ENCODE results near the gene MTHFR. TPM values are rescaled to one million over a fixed set of nuclear protein-coding genes. Genes with fewer than 3 reads are reported as not detected.

The MTHFR gene
- polyA plus RNA-seq, 1 of the 3 experiments (the other 2 are of a cell fraction): 5.3 TPM

GRCh38 chr1:11790101-11790879 is 15.5 kb downstream of the MTHFR start:
- Histone ChIP-seq H3F3A (replicated peaks; ENCODE audit: insufficient read depth) (peaks cover 4% of the 10 kb centered on the region), H3K4me3 (ENCODE audit: low read depth in 2 of 2, low read length in 1 of 2) (no peak overlapping the region), H3K4me2 (no peak overlapping the region), H3K27me3 (ENCODE audit: insufficient read depth) (no peaks in the 10 kb centered on the region), H4K20me1 (ENCODE audit: insufficient read depth) (no peaks in the 10 kb centered on the region), H3K9me3 (no peaks in the 10 kb centered on the region), H3K4me1 (ENCODE audit: control insufficient read depth in 1 of 2, insufficient read depth in 2 of 2, low read depth in 1 of 2, low read length in 1 of 2) (peaks cover 0 to 8% of the 10 kb centered on the region in 2 experiments; a peak in 1 of 4 replicates), H3K36me3 (replicated peaks in 1 of 2; ENCODE audit: control insufficient read depth in 1 of 2, insufficient read depth in 2 of 2, low read length in 1 of 2) (peaks cover 0 to 9% of the 10 kb centered on the region in 2 experiments), H2AFZ (ENCODE audit: low read depth) (no peak overlapping the region), H3K79me2 (ENCODE audit: insufficient read depth) (no peaks in the 10 kb centered on the region), H3K9ac (no peak overlapping the region), H3K9me2 (no peaks in the 10 kb centered on the region), H3K27ac (ENCODE audit: low read depth in 2 of 2, low read length in 1 of 2) (no peak overlapping the region)
- 90% methylated on average over 15 of the region's 20 CpGs for WGBS (ENCODE audit: low lambda C conversion rate)
- TF ChIP-seq RCOR1 (IDR thresholded peaks at IDR 0.05; ENCODE audit: low read length): no peak
- TF ChIP-seq USF2 (IDR thresholded peaks at IDR 0.05; ENCODE audit: borderline replicate concordance, low read depth, low read length): no peak
- no peak for TF ChIP-seq MAX (IDR thresholded peaks at IDR 0.05; ENCODE audit: low read depth)
- TF ChIP-seq IRF3 (IDR thresholded peaks at IDR 0.05; ENCODE audit: low read depth, low read length): no peak
- TF ChIP-seq SIN3A (IDR thresholded peaks at IDR 0.05; ENCODE audit: borderline replicate concordance, low read depth, low read length): no peak
- no peak for TF ChIP-seq CTCF (IDR thresholded peaks at IDR 0.05)
- TF ChIP-seq RAD21 (IDR thresholded peaks at IDR 0.05; ENCODE audit: low read length): no peak
- TF ChIP-seq TEAD4 (IDR thresholded peaks at IDR 0.05; ENCODE audit: borderline replicate concordance, insufficient read depth): no peak
- no peak for TF ChIP-seq USF1 (IDR thresholded peaks at IDR 0.05; ENCODE audit: borderline replicate concordance, low read depth)
- TF ChIP-seq FOXJ3 (CRISPR knock-in tag; IDR thresholded peaks at IDR 0.05): no peak
- ChIA-PET POLR2A (no interaction called here), CTCF (interaction anchor here (1.2 kb wide), 1 partner anchor 11 kb away, joined by 3 read pairs; no protein-coding TSS in a partner anchor)
- DNase-seq: no peak

All from SK-N-SH (cell line).